ENCODE measurements around the gene ABHD5.

The ABHD5 gene

DNA sequence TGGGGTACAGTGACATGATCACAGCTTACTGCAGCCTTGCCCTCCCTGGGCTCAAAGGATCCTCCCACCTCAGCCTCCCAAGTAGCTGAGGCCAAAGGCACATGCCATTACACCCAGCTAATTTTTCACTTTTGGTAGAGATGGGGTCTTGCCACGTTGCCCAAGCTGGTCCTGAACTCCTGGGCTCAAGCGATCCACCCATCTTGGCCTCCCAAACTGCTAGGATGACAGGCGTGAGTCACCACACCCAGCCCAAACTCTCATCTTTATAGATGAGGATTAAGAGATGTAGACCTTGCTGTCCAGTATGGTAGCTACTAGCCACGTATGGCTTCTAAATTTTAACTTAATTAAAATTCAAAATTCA, 4.4 kb upstream of the ABHD5 start:
- no peak for DNase-seq

DNA sequence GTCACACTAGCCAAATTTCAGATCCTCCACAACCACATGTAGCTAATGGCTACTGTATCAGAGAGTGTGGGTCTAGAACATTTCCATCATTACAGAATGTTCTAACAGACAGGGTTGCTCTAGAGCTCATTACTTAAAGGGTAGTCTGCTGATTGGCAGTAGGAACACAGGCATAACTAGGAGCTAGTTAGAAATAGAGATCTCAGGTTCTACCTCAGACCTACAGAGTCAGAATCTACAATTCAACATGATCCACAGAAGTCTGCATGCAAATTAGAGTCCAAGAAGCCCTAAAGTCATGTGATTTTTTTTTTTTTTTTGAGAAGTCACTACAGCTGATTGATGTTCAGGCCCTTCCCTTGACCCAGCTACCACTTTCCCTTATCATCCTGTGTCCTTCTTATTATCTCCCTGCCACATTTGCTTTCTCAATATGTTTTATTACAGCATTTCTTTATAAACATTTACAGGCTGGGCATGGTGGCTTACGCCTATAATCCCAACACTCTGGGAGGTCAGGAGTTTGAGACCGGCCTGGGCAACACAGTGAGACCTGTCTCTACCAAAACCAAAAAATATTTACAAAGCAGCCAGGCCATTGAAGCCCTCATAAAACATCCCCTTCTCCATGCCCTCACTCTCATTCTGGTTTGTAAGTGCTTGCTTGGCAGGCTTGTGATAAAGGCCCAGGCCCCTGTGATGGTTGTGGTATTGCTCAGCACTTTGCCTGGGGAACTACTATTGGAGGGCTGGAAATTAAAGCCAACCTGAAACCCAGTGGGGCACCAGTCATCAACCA, 3.8 kb upstream of the ABHD5 start:
- no peak for DNase-seq

DNA sequence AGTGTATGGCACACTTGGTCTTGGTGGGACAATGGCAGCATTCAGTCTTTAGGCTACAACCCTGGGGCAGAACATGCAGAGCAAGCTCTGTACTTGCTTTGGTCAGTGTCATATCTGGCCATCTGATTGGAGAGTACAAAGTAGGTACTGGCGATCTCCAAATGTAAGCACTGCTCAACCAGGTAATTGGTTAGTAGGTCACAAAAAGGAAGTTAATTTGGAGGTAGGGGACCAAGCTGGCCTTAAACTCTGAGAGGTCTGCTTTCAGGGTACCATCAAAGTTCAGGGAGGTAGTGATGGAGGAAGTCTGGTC, 3.3 kb upstream of the ABHD5 start:
- DNase-seq, result no peak

DNA sequence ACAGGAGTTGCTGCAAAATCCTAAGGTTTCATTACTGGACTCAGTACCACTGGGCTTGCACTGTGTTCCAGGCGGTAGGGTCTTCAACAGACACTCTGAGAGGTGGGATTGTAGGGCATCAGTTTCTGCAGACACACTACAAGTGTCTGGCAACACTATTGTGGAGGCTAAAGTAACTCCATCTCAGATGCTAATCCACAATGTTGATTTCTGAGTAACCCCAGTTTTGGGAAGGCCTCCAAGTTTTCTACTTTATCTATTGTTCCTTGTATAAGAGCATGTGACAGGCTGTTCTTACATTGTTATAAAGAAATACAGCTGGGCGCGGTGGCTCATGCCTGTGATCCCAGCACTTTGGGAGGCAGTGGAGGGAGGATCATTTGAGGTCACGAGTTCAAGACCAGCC, 2.5 kb upstream of the ABHD5 start:
- no peak for DNase-seq

DNA sequence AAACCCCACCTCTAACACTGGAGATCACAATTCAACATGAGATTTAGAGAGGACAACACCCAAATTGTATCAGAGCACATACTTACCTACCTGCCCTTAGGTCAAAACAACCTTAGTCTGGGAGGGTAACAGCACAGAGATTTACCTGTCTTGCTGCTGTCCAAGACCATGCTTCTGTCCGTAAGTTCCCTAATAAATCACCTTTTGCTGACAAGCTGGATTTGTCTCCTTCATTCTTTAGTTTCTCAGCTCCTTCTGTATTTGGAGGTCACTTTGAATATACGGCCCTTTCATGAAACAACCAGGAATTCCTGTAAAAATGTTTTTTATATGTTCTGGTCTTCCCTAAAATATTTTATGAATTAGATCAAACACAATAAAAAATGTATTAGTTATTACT, 1.6 kb upstream of the ABHD5 start:
- no peak for DNase-seq

DNA sequence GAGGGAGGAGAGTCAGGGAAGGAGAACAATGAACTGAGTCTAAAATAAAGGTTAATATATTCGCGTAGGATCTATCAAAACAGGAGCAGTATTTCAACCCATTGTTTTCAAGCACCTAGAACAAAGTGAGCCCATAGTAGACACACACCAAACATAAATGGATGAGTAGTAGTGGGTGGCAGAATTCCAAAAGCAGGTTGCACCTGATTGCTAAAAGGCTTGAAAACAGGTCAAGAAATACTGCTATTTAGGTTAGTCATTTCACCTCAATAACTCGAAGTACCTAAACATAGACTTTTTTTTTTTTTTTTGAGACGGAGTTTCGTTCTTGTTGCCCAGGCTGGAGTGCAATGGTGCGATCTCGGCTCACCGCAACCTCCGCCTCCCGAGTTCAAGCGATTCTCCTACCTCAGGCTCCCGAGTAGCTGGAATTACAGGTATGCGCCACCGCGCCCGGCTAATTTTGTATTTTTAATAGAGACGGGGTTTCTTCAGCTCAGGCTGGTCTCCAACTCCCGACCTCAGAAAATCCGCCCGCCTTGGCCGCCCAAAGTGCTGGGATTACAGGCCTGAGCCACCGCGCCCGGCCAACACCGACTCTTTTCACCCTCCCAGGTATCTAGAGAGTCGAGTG, 855 bp upstream of the ABHD5 start:
- no peak for DNase-seq

DNA sequence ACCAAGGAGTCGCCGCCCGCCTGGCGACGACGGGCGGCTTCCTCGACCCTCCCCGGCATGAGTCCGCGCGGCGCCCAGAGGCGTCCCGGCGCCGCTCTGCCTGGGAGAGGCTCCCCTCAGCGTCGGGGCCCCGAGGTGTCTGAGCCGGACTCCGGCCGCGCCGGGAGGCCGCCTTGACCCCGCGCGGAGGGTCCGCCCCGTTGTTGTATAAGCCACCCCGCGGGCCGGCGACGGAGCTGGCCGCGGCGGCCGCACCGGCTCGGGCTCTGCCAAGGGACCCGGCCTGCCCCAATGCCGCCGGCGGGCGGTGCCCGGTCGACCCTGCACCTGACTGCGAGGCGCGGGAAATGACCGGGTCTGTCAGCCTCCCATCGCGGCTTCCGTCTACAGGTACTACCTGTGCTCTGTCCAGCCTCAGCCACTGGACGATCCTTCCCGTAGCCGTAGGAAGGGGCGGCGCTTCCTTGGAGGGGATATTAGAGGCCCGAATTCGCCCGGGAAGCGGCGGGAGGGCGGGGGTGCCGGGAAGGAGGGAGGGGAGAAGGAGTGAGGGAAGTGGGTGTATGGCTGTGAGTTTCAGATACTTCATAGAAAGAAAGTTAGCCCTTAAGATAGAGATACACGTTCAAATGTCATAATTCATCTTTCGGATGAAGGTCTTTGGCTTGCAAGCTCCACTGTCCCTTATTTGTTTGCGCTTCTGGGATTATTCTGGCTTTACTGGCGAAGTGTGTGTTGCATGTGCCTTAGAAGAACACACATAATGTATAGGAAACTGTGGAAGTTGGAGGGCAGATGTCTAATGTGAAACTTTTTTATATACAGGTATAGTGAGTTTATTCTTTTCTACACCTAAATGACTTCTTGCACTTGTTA, 620 bp downstream of the ABHD5 start:
- DNase-seq, result peak; percentile 35 to 50

DNA sequence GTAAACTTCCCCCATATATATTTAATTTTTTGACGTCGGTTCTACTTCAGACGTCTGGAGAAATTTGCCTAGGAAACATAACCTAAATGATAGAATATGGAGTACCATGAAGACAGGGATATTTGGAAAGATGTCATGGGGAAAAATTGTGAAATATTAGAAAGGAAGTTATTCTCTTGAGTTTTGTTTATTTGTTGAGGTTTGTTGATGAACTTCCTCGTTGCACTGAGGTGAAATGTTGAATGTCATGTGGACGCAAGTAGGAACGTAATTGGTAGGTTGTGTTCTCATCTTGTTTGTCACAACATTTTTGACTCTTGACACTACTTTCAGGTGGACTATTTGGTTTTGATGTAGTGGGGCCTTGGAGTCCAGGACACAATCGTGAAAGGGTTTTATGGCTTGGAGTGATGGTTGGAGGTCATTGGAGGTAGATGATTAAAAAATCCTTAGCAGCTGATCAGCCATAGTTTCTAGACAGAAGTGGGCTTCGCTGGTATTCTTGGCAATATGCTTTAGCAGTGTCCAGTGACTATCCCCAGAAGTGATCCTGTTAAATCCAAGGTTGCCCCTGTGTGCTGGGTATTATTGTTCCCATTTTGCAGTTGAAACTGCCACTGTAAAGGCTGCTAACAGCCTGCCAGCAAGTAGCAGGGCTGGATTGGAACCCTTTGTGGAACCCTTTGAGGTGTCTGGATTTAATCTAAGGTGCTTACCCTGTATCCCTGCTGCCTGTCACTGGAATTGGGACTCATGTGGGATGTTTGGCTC, 1.5 kb downstream of the ABHD5 start:
- peak in 1 of 2 experiments; percentile 19 for DNase-seq

DNA sequence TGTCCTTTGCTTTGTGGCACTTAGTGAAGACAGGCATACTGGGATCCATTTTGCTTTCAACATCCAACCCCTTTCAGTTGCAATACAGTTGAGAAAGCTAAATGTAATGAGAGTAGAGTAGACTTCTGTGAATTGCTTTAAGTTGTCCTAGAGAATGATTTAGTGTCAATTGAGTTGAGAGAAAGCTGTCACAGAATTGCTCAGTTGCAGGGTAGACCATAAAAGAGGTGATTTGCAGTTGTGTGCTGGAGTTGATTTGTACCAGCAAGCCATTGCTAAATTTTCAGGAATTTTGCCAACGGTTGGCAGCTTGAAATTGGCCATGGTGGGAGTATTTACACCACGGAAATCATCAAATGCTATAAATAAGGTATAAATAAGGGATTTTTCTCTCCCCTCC, 2.2 kb downstream of the ABHD5 start:
- DNase-seq, result no peak

DNA sequence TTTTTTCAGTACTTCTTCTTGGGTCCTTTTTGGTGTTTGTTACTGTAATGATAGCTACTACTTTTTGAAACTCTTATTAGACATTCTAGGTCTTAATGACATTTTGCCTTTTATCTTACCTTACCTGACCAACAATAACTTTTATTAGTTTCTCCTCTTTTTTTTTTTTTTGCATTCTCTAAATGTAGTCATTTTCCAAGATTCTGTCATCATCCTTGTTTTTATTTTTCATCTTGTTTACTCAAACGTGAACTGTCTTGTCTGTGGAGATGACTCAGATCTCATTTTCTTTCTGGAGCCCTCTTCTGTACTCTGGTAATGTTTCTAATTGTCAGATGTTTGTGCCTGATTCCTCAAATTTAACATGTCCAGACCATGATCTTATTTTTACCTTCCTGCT, 2.9 kb downstream of the ABHD5 start:
- no peak for DNase-seq

DNA sequence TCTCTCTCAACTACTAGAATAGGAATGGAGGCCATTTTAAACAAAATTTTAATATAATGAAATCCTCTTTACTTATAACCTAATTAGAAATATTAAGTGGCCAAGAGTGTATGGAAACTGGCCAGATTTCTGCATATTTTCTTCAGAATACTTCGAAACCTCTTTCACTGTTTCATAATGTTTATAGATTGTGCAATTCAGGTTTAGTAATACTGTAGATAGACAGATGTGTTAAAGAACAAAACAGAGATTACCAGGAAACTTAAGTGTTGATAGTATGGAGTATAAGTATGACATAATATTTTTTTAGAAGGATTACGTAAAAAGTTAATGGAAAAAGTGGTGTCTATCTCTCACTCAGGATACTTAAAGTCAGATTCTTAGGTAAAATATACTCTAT, 4.7 kb downstream of the ABHD5 start:
- no peak for DNase-seq

DNA sequence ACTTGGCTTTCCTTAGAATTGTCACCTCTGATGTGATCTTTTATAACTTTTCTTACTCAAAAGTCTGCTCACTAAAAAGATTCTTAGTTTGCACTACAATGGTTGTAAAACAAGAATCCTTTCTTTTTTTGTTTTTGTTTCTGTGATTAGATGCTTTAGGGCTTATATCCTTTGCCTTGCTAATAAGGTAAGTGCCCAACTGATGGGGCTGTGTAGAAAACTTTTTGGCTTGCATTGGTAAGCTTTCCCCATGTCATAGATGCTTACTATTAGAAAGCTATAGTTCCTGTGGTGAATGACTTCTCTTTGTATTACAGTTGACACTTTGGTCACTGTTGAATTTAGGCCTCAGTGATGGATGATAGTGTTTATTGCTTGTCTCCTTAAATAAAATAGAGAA, 5.1 kb downstream of the ABHD5 start:
- no peak for DNase-seq

DNA sequence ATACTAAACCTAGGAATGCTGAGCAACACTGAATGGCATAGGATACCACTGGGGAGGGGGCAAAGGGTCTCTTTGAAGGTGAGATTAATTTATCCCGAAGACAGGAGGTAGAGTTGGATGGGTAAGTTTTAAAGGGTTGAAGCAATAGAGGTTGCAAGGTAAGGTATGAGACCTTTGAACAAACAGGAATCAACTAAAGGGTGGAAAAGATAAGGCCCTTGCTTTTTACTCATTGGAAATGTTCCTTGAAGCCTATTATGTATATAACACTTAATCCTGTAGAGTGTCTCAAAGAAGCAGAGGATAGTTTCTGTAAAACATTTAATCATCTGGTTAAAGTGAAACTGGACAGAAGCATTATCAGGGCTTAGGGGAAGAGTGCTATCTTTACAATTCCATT, 5.7 kb downstream of the ABHD5 start:
- no peak for DNase-seq

DNA sequence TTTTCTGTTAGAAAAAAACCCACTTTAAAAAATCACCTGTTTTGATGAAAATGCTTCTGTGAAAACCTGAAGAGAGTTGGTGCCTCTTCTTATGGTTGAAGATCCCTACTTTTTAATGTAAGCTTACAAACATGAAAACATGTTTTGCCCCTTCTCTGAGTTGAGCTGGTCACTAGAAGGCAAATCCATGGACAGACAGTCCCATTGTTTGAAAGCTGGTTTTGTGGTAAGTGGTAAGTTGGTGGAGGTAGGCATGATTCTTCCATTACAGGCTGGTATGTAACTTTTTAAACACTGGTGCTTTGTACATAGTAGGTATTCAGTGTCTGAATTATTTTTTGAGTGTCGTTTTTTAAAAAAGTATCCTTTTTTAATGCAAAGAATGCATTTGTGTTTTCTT, 6.1 kb downstream of the ABHD5 start:
- no peak for DNase-seq

DNA sequence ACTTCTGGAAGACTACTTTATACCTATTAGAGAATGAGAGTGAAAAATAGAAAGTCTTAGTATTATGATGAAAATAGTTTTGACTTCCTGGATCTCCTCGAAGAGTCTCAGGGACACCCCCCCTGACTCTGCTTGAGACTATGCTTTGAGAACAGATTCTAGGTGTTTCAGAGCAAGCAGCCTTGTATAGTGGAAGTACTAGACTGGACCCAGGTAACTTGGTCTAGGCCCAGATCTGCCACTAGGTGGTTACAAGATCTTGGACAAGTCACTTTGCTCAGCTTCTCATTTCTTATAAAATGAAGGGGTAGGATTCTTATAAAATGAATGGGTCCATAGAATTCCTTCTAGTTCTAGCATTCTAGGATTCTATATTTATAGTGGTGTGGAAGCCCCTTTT, 9.1 kb downstream of the ABHD5 start:
- peak; percentile 31 for DNase-seq

DNA sequence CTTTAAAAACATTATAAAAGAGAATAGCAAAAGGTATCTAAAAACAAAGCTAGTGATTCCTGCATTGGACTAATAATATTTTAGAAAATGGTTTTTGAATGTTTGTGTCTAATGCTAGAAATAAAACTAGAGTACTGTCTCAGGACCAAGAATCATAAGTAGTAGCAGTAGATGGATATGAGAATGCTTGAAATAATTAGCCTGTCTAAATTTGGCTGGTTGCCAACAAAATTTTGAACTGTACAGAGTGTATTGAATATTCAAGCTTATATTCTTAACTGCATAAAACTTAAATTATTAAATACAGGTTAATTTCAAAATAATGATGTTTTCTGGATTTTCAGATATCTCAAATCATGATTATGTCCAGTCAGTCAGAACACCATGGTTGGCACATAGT, 14.0 kb downstream of the ABHD5 start:
- no peak for DNase-seq

DNA sequence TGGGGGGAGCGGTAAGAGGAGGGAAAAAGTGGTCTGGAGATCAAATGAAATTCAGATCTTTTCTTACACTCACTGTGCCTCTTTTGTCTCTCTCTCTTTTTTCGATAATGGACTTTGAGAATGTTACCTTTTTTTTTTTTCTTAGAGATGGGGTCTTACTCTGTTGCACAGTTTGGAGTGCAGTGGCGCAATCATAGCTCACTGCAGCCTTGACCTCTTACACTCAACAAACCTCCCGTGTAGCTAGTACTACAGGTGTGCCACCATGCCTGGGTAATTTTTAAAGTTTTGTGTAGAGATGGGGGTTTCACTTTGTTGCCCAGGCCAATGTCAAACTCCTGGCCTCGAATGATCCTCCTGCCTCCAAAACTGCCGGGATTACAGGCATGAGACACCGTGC, 15.6 kb downstream of the ABHD5 start:
- DNase-seq, result no peak

DNA sequence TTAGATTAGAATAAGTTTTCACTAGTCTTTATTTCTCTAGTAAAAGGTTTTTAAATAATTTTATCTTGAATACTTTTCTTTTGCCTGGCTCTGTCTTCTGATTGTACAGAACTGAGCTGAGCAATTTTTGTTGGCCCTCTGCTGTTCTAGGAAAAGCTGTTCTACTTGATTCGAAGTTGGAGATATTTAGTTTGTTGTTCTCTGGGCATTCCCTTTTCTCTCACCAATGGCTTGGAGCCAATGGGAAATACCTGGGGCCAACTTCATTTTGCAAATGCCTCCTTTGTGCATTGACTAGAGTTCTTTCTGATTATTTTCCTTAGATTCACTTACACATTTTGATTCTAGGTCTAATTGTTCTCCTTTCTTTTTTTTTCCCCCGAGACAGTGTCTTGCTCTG, 16.5 kb downstream of the ABHD5 start:
- no peak for DNase-seq

DNA sequence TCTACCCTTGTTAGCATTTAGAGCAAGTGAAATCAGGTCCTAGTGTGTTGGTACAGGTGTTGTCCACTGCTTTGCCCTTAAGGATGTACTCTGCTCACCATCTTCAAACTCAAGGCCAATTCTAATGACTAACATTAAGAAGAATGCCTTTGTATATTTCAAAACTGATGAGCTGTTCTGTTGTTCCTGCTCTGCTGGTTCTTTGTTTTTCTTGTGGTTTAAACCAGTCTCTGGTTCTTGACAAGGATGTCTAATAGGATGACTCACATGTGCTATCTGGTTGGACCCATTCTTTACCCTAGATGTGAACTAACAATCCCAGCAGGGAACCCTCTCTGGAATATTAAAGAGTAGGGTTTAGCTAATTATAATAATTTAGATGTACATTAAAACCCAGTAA, 17.3 kb downstream of the ABHD5 start:
- peak in 1 of 2 experiments; percentile 7 for DNase-seq

DNA sequence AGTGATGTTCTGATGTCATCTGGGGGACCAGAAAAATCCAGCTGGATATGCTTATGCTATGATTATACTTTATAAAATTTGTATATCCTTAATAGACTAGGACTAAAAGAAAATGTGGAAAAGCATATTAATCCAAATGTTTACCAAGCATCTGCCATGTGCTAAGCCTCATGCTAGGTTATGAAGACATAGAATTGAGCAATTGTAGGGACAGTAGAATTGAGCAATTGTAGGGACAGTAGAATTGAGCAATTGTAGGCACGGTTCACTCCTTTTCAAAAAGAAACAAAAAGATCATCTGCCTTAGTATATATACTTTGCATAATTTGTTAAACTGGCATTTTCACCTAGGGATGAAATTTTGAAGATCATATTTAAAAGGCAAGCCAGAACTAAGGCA, 18.3 kb downstream of the ABHD5 start:
- peak in 1 of 2 experiments; percentile 14 for DNase-seq

DNA sequence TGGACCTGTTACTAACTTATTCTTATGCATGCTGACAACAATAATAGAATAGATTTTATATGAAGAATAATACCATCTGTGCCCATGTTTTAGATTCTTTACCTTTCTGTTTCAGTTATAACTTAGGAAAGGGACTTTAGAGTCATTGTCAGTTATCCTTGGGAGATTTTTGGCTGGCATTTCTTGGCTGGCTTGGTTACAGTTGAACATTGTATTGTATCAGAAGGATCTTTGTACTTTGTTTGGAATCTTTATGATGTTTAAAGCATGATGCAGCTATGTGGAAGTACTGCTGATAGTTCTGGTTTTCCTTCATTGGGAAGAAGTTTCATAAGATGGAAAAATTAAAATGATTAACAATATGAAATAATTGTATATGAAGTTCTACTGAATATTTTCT, 19.9 kb downstream of the ABHD5 start:
- no peak for DNase-seq

DNA sequence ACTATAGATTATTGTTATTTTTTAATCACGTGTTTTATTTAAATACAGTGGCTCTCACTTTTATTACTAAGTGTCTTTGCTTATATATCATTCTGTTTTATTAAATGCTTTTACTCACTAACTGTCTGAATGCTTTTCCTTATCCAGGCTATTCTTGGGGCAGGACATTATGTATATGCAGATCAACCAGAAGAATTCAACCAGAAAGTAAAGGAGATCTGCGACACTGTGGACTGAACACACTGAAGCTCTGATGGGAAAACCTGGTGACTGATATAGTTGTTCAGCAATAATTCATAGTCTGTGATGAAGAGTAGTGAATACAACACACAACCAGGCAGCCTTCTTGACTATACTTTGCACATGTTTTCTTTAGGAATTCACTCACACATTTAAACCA, 27.6 kb downstream of the ABHD5 start:
- DNase-seq, result no peak

DNA sequence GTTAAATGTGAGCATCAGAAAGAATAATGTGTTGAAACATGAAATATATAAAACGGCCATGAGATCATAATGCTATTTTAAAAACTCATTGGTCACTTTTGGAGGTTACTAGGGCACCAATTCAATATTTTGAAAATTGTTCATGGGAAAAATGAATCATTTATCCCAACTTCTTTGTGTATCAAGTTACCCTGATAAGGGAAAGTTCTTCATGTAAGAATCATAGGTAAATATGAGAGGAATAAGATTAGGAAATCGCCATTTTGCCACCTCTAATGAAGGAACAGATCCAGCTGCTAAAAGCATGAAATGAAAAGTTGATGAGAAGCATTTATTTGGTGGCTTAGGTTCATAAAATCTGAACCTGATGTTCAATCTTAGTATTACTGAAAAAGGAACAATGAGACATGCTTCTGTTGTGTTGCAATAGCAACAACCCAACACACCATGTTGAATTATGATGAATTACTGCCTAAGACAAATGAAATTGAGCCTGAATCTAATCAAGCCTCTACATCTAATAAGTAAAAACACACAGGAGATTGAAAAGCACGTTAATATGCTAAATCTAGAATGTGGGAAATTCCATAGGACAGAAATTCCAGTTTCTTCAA, 32.5 kb downstream of the ABHD5 start:
- no peak for DNase-seq

All from Kasumi-1 (cell line).